ENCODE results near the gene SGMS2.

The SGMS2 gene

DNA sequence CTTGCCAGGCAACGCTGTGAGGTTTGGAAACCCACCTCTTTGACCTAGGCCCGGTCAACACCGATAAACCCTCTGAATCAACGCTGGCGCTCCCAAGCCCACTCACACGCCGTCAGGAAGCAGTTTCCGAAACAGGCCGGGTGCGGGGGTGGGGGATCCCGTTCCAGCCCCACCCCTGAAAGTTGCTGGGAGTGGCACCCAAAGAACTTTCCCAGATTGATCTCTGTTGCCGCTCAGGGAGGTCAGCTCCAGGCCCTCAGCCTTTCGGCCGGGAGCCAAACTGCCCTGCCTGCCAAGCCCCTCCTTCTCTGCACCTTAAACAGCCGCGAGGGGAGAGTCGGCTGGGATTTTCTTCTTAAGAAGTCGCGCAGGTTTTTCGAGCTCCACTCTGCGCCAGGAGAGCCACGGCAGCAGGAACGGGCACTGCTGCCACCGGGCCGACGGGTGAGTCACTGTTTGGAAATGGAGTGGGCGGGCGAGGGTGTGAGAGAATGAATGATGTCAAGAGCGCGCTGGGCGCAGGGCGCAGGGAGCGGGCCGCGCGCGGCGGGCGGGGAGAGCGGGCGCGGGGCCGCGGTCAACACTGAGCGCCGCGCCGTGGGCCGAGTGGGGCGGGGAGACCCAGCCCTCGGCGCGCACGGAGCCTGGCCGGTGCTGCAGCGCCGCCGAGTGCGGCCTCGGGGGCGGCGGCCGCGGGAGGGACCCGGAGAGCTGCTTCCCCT lies at the start of gene SGMS2:
SGMS2 (plus strand) TSS at position 583 of the 722 bp plus-strand sequence. CDS start 70,622 bp downstream, outside the sequence.
- DNase-seq (ENCODE audit: insufficient read length, low spot score) (peak; percentile 24), FAIRE-seq (no peak)

DNA sequence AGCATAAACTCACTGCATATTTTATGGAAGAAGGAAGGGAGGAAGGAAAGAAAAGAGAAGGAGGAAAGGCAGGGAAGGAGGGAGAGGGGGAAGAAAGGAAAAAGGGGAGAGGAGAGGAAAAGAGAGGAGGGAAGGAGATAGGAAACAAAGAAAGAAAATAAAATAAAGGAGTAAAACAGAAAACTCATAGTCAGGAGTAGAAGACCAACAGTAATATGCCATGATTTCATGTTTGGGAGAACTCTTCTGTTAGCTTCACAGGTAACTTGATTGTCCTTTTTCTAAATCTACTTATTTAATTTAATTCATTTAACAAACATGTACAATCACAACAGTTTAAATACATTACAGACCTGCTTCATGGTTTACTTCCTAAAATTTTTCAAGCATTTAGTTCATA lies 46.8 kb upstream of the SGMS2 start:
- FAIRE-seq (no peak), DNase-seq (ENCODE audit: insufficient read length, low spot score) (no peak)

- no peak for DNase-seq (ENCODE audit: insufficient read length, low spot score)
- FAIRE-seq, result no peak
Observed at GRCh38 chr4:107778784-107779530, 45.8 kb upstream of the SGMS2 start.

DNA sequence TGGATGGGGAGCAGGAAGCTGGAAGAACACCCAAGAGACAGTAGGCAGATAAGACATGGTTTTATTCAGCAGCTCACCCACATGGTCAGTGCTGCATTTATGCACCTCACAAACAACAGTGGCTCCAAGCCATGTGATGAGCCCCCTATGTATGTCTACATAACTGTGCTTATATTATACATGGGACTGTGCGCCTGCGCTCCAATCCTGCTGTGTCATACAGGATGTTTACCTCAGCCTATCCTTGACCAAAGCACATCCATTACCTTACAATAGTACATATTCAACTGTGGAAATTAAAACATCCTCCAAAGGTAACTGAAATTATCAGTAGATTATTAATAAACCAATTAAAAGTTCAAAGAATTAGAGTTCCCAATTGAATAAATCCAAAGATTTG lies 44.1 kb upstream of the SGMS2 start:
- FAIRE-seq, result no peak

DNA sequence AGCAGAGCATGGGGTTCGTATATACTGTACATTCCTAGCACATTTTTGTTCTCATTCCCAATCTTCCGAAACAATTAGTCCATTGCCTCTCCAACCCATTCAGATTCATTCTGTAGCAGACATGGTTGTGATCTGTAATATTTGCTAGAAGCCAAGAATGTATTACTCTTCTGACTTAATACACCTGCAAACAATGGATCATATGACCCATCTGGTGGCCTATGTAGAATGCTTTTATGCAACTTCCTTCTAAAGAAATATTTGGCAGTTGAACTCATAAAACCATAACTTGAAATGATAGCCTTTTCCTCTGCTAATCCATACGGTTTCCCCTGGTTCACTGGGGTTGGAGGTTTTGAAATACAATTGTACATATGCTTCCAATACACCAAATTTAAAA lies 32.8 kb upstream of the SGMS2 start:
- DNase-seq (ENCODE audit: insufficient read length, low spot score), result no peak

More for the DNA sequence above, 44.1 kb upstream of the SGMS2 start:
- DNase-seq (ENCODE audit: insufficient read length, low spot score), result no peak

GRCh38 chr4:107792711-107793110 lies 32.0 kb upstream of the SGMS2 start:
- no peak for DNase-seq (ENCODE audit: insufficient read length, low spot score)
- no peak for FAIRE-seq

More for the DNA sequence above, 32.8 kb upstream of the SGMS2 start:
- no peak for FAIRE-seq

GRCh38 chr4:107793996-107794395 lies 30.7 kb upstream of the SGMS2 start:
- FAIRE-seq, result no peak
- no peak for DNase-seq (ENCODE audit: insufficient read length, low spot score)

- DNase-seq (ENCODE audit: insufficient read length, low spot score) (no peak), FAIRE-seq (no peak)
Observed at GRCh38 chr4:107799669-107800450, 24.9 kb upstream of the SGMS2 start.

DNA sequence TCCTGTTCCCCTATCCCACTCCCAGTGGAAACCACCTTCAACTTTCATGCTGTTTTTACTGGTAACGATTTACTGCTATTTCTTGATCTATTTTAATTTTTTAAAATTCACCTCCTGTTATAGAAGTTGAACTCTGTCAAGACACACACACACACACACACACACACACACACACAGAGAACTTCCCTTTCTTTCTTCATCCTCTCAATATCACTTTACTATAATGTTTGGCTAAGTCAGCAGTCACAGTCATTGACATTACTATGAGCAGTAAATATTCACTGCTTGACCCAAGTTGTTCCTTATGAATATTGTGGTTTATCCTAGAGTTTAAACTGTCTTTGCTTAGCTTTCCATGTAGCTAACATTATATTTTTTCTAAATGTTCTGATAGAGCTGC lies 24.0 kb upstream of the SGMS2 start:
- FAIRE-seq (no peak), DNase-seq (ENCODE audit: insufficient read length, low spot score) (no peak)

DNA sequence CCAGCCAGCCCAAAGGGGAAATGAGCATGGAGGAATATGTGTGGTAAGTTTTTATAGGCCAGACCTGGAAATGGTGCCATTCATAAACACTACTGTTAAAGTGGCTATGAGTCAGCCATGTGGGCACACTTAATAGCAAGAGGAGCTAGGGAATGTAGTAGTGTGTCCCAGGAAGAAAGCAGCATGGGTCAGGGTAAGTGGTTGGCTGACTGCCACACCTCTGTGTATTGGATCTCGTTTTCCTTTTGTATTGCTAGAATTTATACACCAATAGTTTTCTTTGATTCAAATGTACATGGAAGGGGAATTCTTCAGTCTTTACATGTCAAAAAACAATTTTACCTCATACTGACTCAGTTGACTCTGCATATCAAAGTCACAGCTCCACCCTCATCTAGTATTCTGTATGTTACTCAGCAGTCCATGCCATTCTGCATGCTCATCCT lies 22.9 kb upstream of the SGMS2 start:
- no peak for DNase-seq (ENCODE audit: insufficient read length, low spot score)
- no peak for FAIRE-seq

DNA sequence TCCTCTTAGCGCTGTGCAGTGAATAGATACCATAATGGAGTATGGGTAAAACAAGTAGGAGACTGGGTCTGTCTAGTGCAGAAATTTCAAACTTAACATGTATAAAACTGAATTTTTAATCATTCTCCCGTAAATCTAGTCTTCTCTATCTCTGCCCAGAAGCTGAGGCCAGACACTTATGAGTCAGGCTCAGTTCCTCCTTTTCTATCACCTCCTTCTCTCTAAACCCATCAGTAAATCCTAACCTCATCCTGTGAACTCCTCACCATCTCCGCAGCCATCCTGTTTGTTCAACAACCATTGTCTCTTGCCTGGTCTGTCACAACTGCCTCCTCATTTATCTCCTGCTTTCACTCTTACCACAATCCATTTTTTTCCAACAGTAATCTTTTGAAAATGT lies 19.8 kb upstream of the SGMS2 start:
- FAIRE-seq (no peak), DNase-seq (ENCODE audit: insufficient read length, low spot score) (no peak)

- FAIRE-seq (no peak), DNase-seq (ENCODE audit: insufficient read length, low spot score) (no peak)
Observed at GRCh38 chr4:107806196-107806595, 18.5 kb upstream of the SGMS2 start.

- no peak for FAIRE-seq
- no peak for DNase-seq (ENCODE audit: insufficient read length, low spot score)
Observed at GRCh38 chr4:107808572-107808971, 16.2 kb upstream of the SGMS2 start.

GRCh38 chr4:107809210-107809609 lies 15.5 kb upstream of the SGMS2 start:
- no peak for DNase-seq (ENCODE audit: insufficient read length, low spot score)
- FAIRE-seq, result no peak

GRCh38 chr4:107814758-107815157 lies 10.0 kb upstream of the SGMS2 start:
- FAIRE-seq (no peak), DNase-seq (ENCODE audit: insufficient read length, low spot score) (no peak)

GRCh38 chr4:107815158-107815557 lies 9.6 kb upstream of the SGMS2 start:
- DNase-seq (ENCODE audit: insufficient read length, low spot score) (no peak), FAIRE-seq (no peak)

DNA sequence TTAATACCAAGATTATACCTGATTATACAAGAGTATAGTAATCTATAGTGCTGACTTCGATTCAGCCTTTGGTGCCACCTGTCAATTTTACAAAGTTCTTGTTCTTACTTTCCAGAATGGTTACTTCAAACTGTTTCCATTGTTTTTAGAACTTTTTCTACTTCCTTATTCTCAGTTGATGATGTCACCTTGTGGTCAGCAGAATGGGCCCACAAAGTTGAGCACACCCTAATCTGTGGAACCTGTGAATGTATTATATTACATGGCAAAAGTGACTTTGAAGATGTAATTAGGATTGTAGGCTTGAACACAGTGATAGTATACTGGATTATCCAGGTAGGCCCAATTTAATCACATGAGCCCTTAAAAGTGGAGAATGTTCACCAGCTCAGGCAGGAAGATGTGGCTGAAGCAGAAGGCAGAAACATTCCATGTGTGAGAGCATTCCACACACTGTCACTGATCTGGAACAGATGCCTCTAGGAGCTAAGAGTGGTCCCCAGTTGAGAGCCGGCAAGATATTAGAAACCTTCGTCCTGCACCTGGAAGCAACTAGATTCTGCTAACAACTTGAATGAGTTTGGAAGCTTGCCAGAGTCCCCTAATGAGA lies 6.3 kb upstream of the SGMS2 start:
- no peak for DNase-seq (ENCODE audit: insufficient read length, low spot score)
- FAIRE-seq, result no peak

GRCh38 chr4:107823870-107824349 lies 822 bp upstream of the SGMS2 start:
- no peak for DNase-seq (ENCODE audit: insufficient read length, low spot score)
- FAIRE-seq, result peak; percentile 4

- FAIRE-seq (no peak), DNase-seq (ENCODE audit: insufficient read length, low spot score) (peak; percentile 26)
Observed at GRCh38 chr4:107825072-107825824, 516 bp downstream of the SGMS2 start.

DNA sequence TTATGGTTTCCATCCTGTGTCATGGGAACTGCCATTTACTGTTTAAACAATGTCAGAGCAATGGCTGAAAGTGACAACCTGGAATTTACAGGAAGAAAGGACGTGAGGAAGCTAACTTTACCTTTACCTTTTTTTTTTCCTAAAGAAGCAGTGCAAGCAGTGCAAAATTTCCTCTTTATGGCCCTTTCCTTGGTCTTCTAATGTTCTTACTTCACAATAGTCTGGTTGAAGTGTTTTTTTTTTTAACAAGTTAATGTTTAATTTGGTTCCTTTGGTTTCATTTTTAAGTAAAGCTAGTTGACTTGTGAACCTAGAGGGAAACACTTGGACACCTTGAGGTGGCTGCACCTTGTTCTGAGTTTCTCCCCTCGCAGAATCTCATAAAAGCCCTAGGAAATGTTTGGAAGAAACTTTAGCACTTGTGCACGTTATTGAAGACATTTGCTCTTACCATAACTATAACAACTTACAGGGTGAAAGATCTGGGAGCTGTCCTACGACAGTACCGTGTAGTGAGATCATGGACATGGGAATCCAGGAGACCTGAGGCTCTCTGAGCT lies 1.8 kb downstream of the SGMS2 start:
- DNase-seq (ENCODE audit: insufficient read length, low spot score), result no peak
- FAIRE-seq, result peak; percentile 61
